Stimulated activated CD8-positive, alpha-beta memory T cell treated with anti-CD3 and anti-CD28 coated beads, Interleukin-15, amount 100 ng/mL, for 1 hour (primary cell): ENCODE data around the gene MEF2D.

Source experiments
- DNase-seq: peaks from one replicate; pipeline ENCODE4 v3.0.0-alpha.2; 2020; ENCODE audit warnings: low read depth

MEF2D gene

GRCh38 chr1:156500543-156500792 lies at the start of gene MEF2D:
Gene MEF2D, minus strand, starts transcription at chr1:156500775. Its CDS starts 17,483 bp downstream, at chr1:156483292.
- DNase-seq, result no peak

- no peak for DNase-seq
Observed at GRCh38 chr1:156550346-156550745, 49.8 kb upstream of the MEF2D start.

- no peak for DNase-seq
Observed at GRCh38 chr1:156549831-156550230, 49.3 kb upstream of the MEF2D start.

- no peak for DNase-seq
Observed at GRCh38 chr1:156549390-156549789, 48.8 kb upstream of the MEF2D start.

GRCh38 chr1:156547982-156548381 lies 47.4 kb upstream of the MEF2D start:
- DNase-seq, result no peak

- no peak for DNase-seq
Observed at GRCh38 chr1:156547434-156547833, 46.9 kb upstream of the MEF2D start.

GRCh38 chr1:156546267-156546666 lies 45.7 kb upstream of the MEF2D start:
- DNase-seq, result no peak

GRCh38 chr1:156544592-156545102 lies 44.1 kb upstream of the MEF2D start:
- no peak for DNase-seq

- DNase-seq, result no peak
Observed at GRCh38 chr1:156543066-156543465, 42.5 kb upstream of the MEF2D start.

- no peak for DNase-seq
Observed at GRCh38 chr1:156540955-156541354, 40.4 kb upstream of the MEF2D start.

GRCh38 chr1:156539818-156540355 lies 39.3 kb upstream of the MEF2D start:
- no peak for DNase-seq

- DNase-seq, result no peak
Observed at GRCh38 chr1:156538711-156539440, 38.3 kb upstream of the MEF2D start.

- DNase-seq, result no peak
Observed at GRCh38 chr1:156537027-156537426, 36.5 kb upstream of the MEF2D start.

GRCh38 chr1:156534424-156535060 lies 34.0 kb upstream of the MEF2D start:
- no peak for DNase-seq

- DNase-seq, result no peak
Observed at GRCh38 chr1:156533568-156534220, 33.1 kb upstream of the MEF2D start.

- DNase-seq, result no peak
Observed at GRCh38 chr1:156532374-156532773, 31.8 kb upstream of the MEF2D start.

- DNase-seq, result no peak
Observed at GRCh38 chr1:156530006-156530405, 29.4 kb upstream of the MEF2D start.

- DNase-seq, result no peak
Observed at GRCh38 chr1:156528875-156529425, 28.4 kb upstream of the MEF2D start.

GRCh38 chr1:156528231-156528630 lies 27.7 kb upstream of the MEF2D start:
- DNase-seq, result no peak

GRCh38 chr1:156527584-156527983 lies 27.0 kb upstream of the MEF2D start:
- no peak for DNase-seq

- DNase-seq, result no peak
Observed at GRCh38 chr1:156525856-156526489, 25.4 kb upstream of the MEF2D start.

- no peak for DNase-seq
Observed at GRCh38 chr1:156525071-156525501, 24.5 kb upstream of the MEF2D start.
